K562 (cell line): Measurements from ENCODE around the gene NXN. TPM values are rescaled to one million over a fixed set of nuclear protein-coding genes. Genes with fewer than 3 reads are reported as not detected.

Experiments
- ATAC-seq: fragments of 200-7000 bp; cut with Tn5 transposase; 3 replicates; pipeline ENCODE4 v1.9.1; 2020; ENCODE audit warnings: moderate library complexity
- BruUV-seq: library from RNA; stranded (reverse); fragments of 400-500 nt; replicated peaks from 2 replicates; lab custom pipeline; 2021; lab: Mats Ljungman, UMichigan
- CTCF ChIA-PET: fragments of 300-600 bp; formaldehyde crosslinking; extraction: SDS; loops from one replicate; lab custom pipeline; 2021; ENCODE audit warnings: low intra/inter-chr PET ratio; lab: Yijun Ruan, JAX
- POLR2A ChIA-PET: fragments of 300-600, 350-650 bp; sonication (Branson Sonifier 250); formaldehyde crosslinking; extraction: SDS; loops from one replicate; lab custom pipeline; 2021; ENCODE audit warnings: antibody characterized with exemption, inconsistent platforms; lab: Yijun Ruan, JAX
- DNase-seq, 4 experiments: peaks; one replicate each; pipeline versions ENCODE4 v3.0.0 to v3.0.0-alpha.2; 2011 to 2018; ENCODE audit warnings: low spot score in 3 of 4, mixed read lengths in 3 of 4; ENCODE audit errors: extremely low read depth in 1 of 4
- FAIRE-seq: peaks from 2 replicates; lab custom pipeline; 2011; peaks lifted over from hg19 to GRCh38; lab: Jason Lieb, UNC
- H2AFZ ChIP-seq: 2 replicates; pipeline ENCODE4 v1.6.0; 2011; ENCODE audit warnings: low read depth, low read length, control low read depth, inconsistent platforms
- H3K27ac ChIP-seq: fragments of 200-600 bp; 3 replicates; pipeline ENCODE4 v1.8.0; 2011; ENCODE audit warnings: low read depth, mild to moderate bottlenecking, control low read depth, inconsistent platforms, low read length, moderate library complexity, mixed read lengths; ENCODE audit errors: extremely low read depth
- H3K27me3 ChIP-seq, 2 experiments: fragments of 300-600 bp in 1 of 2; 2 replicates in 1 of 2; 3 replicates in 1 of 2; pipeline versions ENCODE4 v1.6.0 to v1.8.0; 2011; ENCODE audit warnings: inconsistent platforms in 2 of 2, low read length in 2 of 2, mild to moderate bottlenecking in 1 of 2, mixed read lengths in 1 of 2, moderate library complexity in 1 of 2; ENCODE audit not compliant: control insufficient read depth in 2 of 2, insufficient read depth in 2 of 2
- H3K36me3 ChIP-seq: fragments of 300-600 bp; 3 replicates; pipeline ENCODE4 v1.8.0; 2011; ENCODE audit warnings: mild to moderate bottlenecking, low read length, inconsistent platforms; ENCODE audit not compliant: control insufficient read depth, insufficient read depth
- H3K4me1 ChIP-seq, 2 experiments: fragments of 200-600 bp in 1 of 2; replicated peaks in 1 of 2; 2 replicates in 1 of 2; 3 replicates in 1 of 2; pipeline versions ENCODE4 v1.5.1 to v1.8.0; 2011; ENCODE audit warnings: inconsistent platforms in 2 of 2, low read length in 2 of 2, mild to moderate bottlenecking in 1 of 2, mixed read lengths in 1 of 2, moderate library complexity in 1 of 2; ENCODE audit not compliant: control insufficient read depth in 2 of 2, insufficient read depth in 2 of 2
- H3K4me2 ChIP-seq: 2 replicates; pipeline ENCODE4 v1.6.1; 2011; ENCODE audit warnings: low read length, control low read depth, inconsistent platforms, mixed read lengths; ENCODE audit not compliant: insufficient read depth
- H3K4me3 ChIP-seq: fragments of 200-600 bp; sonication (generic), shearing (Covaris generic); 2 replicates; pipeline ENCODE4 v1.5.1; 2016; ENCODE audit warnings: control low read depth, inconsistent platforms
- H3K79me2 ChIP-seq: fragments of 200-600 bp; 3 replicates; pipeline ENCODE4 v1.8.0; 2011; ENCODE audit warnings: low read length, inconsistent platforms; ENCODE audit not compliant: control insufficient read depth, insufficient read depth
- H3K9ac ChIP-seq, 2 experiments: 2 replicates each; pipeline versions ENCODE4 v1.6.0 to v1.6.1; 2011; ENCODE audit warnings: low read depth in 2 of 2, low read length in 2 of 2, control low read depth in 1 of 2, inconsistent platforms in 1 of 2, mild to moderate bottlenecking in 1 of 2, mixed read lengths in 1 of 2; ENCODE audit not compliant: insufficient read depth in 1 of 2
- H3K9me1 ChIP-seq: one replicate; pipeline ENCODE4 v1.6.0; 2011; ENCODE audit warnings: inconsistent platforms, mild to moderate bottlenecking, low read length, moderate library complexity; ENCODE audit not compliant: control insufficient read depth, insufficient read depth
- H3K9me3 ChIP-seq: replicated peaks from 2 replicates; pipeline ENCODE4 v1.5.1; 2011; ENCODE audit warnings: low read depth, low read length, inconsistent platforms; ENCODE audit not compliant: control insufficient read depth, insufficient read depth
- H4K20me1 ChIP-seq: replicated peaks from 2 replicates; pipeline ENCODE4 v1.6.1; 2011; ENCODE audit warnings: low read length, inconsistent platforms, mixed read lengths; ENCODE audit not compliant: control insufficient read depth, insufficient read depth
- AFF1 ChIP-seq, 2 experiments: fragments of 450-650 bp; IDR thresholded peaks; 2 replicates each; pipeline ENCODE4 v1.6.1; 2018; ENCODE audit warnings: mild to moderate bottlenecking in 2 of 2, low read depth in 1 of 2; ENCODE audit not compliant: partially characterized antibody in 2 of 2
- BRD4 ChIP-seq: fragments of 200-600 bp; sonication (generic); IDR thresholded peaks from 2 replicates; pipeline ENCODE4 v1.6.1; 2017; ENCODE audit warnings: inconsistent platforms
- KDM1A ChIP-seq, 2 experiments: fragments of 450-650 bp; IDR thresholded peaks; 2 replicates each; pipeline ENCODE4 v1.6.1; 2016; ENCODE audit warnings: mild to moderate bottlenecking in 2 of 2
- RBM22 ChIP-seq: fragments of 200-400 bp; formaldehyde crosslinking; IDR thresholded peaks from 2 replicates; pipeline ENCODE4 v1.6.1; 2018; ENCODE audit warnings: low read length, low read depth; ENCODE audit not compliant: poor library complexity, severe bottlenecking
- SMARCA4 ChIP-seq: fragments of 450-650 bp; IDR thresholded peaks from 2 replicates; pipeline ENCODE4 v1.6.1; 2016
- XRCC4 ChIP-seq: IDR thresholded peaks from one replicate; pipeline ENCODE4 v1.6.1; 2011; ENCODE audit not compliant: insufficient read depth, insufficient read length; ENCODE audit errors: extremely low read depth
- ZNF197 ChIP-seq: fragments of 200-800 bp; sonication (Bioruptor generic); IDR thresholded peaks from 2 replicates; pipeline ENCODE4 v1.6.1; 2016; ENCODE audit warnings: low read depth, missing genetic modification characterization, missing compliant biosample characterization
- ZNF696 ChIP-seq: fragments of 250-450 bp; sonication (Bioruptor Pico); conservative IDR thresholded peaks from 2 replicates; pipeline ENCODE4 v1.4.0; 2020; ENCODE audit warnings: mild to moderate bottlenecking, moderate library complexity
- WGBS: fragments of 100-300 bp; shearing (Covaris generic); methylation state at CpG from one replicate; pipeline ENCODE4 v1.1.6; 2016; ENCODE audit warnings: low coverage, mixed read lengths; ENCODE audit not compliant: insufficient coverage; ENCODE audit errors: missing lambda C conversion rate; 5-methylcytosine and 5-hydroxymethylcytosine counted together
- in situ Hi-C: fragments of 300-500 bp; cut with MboI; formaldehyde crosslinking; loops from 4 replicates; pipeline ENCODE4 v1.15.0; 2018; ENCODE audit warnings: inconsistent platforms, mixed read lengths
- intact Hi-C: fragments of 100-400 bp; cut with micrococcal nuclease; formaldehyde crosslinking; loops from 2 replicates; pipeline ENCODE4 v1.14.2; 2022
- polyA plus RNA-seq, 8 experiments: library from polyadenylated mRNA; depleted of rRNA in 4 of 8; stranded (reverse) in 5 of 8; unstranded in 3 of 8; fragments of >200 nt; fragmentation: Nextera tagmentation in 2 of 8; fragmentation: Illumina TruSeq in 1 of 8; extraction: Ambion mirVana in 2 of 8; extraction: Trizol in 1 of 8; gene quantifications; 2 replicates each; pipeline versions ENCODE4 v1.2.1 to v1.2.3, GENCODE V29; 2011 to 2014; ENCODE audit warnings: inconsistent platforms in 1 of 8, missing spikeins in 1 of 8
- total RNA-seq, 7 experiments: library from RNA; depleted of rRNA in 6 of 7; stranded (reverse); fragments of >200 nt in 6 of 7; fragmentation: Illumina TruSeq in 2 of 7; extraction: Trizol in 2 of 7; gene quantifications; 2 replicates each; pipeline versions ENCODE4 v1.2.1 to v1.2.3, GENCODE V29; 2011 to 2021; ENCODE audit warnings: low replicate concordance in 1 of 7

The NXN gene
- total and polyA plus RNA-seq, 9 of the 15 experiments (the other 6 are each of a cell fraction or from before 2014, with no cell fraction given), result 0.08 to 0.39 (median 0.29) TPM; not detected in 5

GRCh38 chr17:983921-984320 is 4.3 kb upstream of the NXN start:
- Histone ChIP-seq H3K9ac (no peak overlapping the region), H4K20me1 (no peaks in the 10 kb centered on the region), H3K36me3 (no peaks in the 10 kb centered on the region), H3K4me1 (peaks cover 0 to 18% of the 10 kb centered on the region in 2 experiments; a peak in 2 of 5 replicates), H3K4me2 (no peak overlapping the region), H3K27me3 (peaks cover 0 to 23% of the 10 kb centered on the region in 2 experiments; a peak in 3 of 5 replicates), H3K27ac (no peak overlapping the region), H3K79me2 (no peaks in the 10 kb centered on the region), H3K9me3 (no peaks in the 10 kb centered on the region), H2AFZ (no peak overlapping the region), H3K4me3 (no peak overlapping the region), H3K9me1 (no peaks in the 10 kb centered on the region)
- no peak for TF ChIP-seq KDM1A (IDR thresholded peaks at IDR 0.05)
- no peak for TF ChIP-seq XRCC4
- TF ChIP-seq ZNF696 (CRISPR knock-in tag), result no peak
- no peak for TF ChIP-seq SMARCA4
- no peak for TF ChIP-seq ZNF197 (CRISPR knock-in tag)
- ATAC-seq (no peak), FAIRE-seq (no peak), DNase-seq (no peak)
- BruUV-seq, result no TSS peak
- in situ Hi-C loops, result loop anchor here (10.0 kb wide), 1 partner anchor 559 kb away; no protein-coding TSS in a partner anchor
- intact Hi-C loops, result loop anchor here (5.0 kb wide), 3 partner anchors 102 to 572 kb away; a partner anchor contains a TSS
- 0% methylated on average over 3 of the region's 3 CpGs for WGBS
- ChIA-PET CTCF (no interaction called here), POLR2A (interaction anchor here (0.6 kb wide), 1 partner anchor 87 kb away, joined by 4 read pairs; no protein-coding TSS in a partner anchor)

GRCh38 chr17:981292-981658 is 1.7 kb upstream of the NXN start:
- BruUV-seq, result no TSS peak
- peaks cover 0 to 25% of the 10 kb centered on the region in 2 experiments; a peak in 2 of 5 replicates for H3K4me1 ChIP-seq
- no peak overlapping the region for H3K4me2 ChIP-seq
- ChIA-PET POLR2A (interaction anchor here (0.6 kb wide), 1 partner anchor 199 kb away, joined by 3 read pairs; the partner anchor contains the start of gene GLOD4), CTCF (interaction anchor here (0.6 to 3.0 kb wide), 3 partner anchors 12 to 186 kb away, joined by 3 to 16 read pairs (median 3); no protein-coding TSS in a partner anchor)
- DNase-seq (no peak), ATAC-seq (no peak), FAIRE-seq (no peak)
- H3K9me1 ChIP-seq, result no peaks in the 10 kb centered on the region
- no peak overlapping the region for H3K4me3 ChIP-seq
- H4K20me1 ChIP-seq, result no peaks in the 10 kb centered on the region
- no peaks in the 10 kb centered on the region for H3K9me3 ChIP-seq
- in situ Hi-C loops (loop anchor here (10.0 kb wide), 1 partner anchor 556 kb away; no protein-coding TSS in a partner anchor), intact Hi-C loops (loop anchor here (2.0 to 5.0 kb wide), 4 partner anchors 99 to 569 kb away; a partner anchor contains a TSS)
- no peaks in the 10 kb centered on the region for H3K36me3 ChIP-seq
- no peak overlapping the region for H3K27ac ChIP-seq
- peaks cover 7 to 9% of the 10 kb centered on the region in 2 experiments; a peak in 4 of 5 replicates for H3K27me3 ChIP-seq
- H3K9ac ChIP-seq, result no peak overlapping the region
- WGBS, result 11% methylated on average over 10 of the region's 10 CpGs
- no peaks in the 10 kb centered on the region for H3K79me2 ChIP-seq
- peak overlapping the region; percentile 70; the same call in 1 of the 2 replicates for H2AFZ ChIP-seq
- TF ChIP-seq AFF1 (IDR thresholded peaks at IDR 0.05; ENCODE audit: low read depth in 1 of 2, partially characterized antibody in 2 of 2), result no peak
- no peak for TF ChIP-seq RBM22
- no peak for TF ChIP-seq BRD4
